ENCODE results near the gene BAX. TPM values are rescaled to one million over a fixed set of nuclear protein-coding genes. Genes with fewer than 3 reads are reported as not detected.
A peak's percentile ranks its signal among the peaks of the same experiment; 100 is the strongest.

The BAX gene
- total and polyA plus RNA-seq, 2 of the 13 experiments (the other 11 are each of a cell fraction or from before 2014, with no cell fraction given) = 139 to 176 TPM

DNA sequence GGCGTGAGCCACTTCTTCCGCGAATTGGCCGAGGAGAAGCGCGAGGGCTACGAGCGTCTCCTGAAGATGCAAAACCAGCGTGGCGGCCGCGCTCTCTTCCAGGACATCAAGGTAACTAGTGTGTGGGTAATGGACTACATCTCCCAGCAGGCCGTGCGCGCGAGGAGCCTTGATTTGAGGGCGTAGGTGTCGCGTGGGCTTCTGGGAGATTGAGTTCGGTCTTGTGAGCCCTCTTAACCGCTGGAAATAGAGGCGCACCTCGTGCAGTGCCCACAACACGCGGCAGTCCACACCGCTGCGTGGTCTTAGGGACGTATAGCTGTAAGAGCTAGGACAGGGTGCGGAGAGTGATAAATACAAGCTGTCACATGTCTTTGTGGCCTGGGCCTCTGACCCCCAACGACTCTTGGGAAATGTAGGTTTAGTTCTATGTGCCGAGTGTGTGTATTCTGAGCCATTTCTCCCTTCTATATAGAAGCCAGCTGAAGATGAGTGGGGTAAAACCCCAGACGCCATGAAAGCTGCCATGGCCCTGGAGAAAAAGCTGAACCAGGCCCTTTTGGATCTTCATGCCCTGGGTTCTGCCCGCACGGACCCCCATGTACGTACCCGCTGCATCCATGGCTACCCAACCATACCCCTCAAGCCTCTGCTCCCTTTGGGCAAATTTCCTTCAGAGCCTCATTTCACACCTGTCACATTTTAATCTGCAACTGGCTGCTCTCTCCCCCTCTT is 11.3 kb downstream of the BAX start (continued):
- TF ChIP-seq, protein P1, sequence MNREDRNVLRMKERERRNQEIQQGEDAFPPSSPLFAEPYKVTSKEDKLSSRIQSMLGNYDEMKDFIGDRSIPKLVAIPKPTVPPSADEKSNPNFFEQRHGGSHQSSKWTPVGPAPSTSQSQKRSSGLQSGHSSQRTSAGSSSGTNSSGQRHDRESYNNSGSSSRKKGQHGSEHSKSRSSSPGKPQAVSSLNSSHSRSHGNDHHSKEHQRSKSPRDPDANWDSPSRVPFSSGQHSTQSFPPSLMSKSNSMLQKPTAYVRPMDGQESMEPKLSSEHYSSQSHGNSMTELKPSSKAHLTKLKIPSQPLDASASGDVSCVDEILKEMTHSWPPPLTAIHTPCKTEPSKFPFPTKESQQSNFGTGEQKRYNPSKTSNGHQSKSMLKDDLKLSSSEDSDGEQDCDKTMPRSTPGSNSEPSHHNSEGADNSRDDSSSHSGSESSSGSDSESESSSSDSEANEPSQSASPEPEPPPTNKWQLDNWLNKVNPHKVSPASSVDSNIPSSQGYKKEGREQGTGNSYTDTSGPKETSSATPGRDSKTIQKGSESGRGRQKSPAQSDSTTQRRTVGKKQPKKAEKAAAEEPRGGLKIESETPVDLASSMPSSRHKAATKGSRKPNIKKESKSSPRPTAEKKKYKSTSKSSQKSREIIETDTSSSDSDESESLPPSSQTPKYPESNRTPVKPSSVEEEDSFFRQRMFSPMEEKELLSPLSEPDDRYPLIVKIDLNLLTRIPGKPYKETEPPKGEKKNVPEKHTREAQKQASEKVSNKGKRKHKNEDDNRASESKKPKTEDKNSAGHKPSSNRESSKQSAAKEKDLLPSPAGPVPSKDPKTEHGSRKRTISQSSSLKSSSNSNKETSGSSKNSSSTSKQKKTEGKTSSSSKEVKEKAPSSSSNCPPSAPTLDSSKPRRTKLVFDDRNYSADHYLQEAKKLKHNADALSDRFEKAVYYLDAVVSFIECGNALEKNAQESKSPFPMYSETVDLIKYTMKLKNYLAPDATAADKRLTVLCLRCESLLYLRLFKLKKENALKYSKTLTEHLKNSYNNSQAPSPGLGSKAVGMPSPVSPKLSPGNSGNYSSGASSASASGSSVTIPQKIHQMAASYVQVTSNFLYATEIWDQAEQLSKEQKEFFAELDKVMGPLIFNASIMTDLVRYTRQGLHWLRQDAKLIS (CRISPR knock-in tag; IDR thresholded peaks at IDR 0.05) = peak; percentile 12; the same call in 1 of the 2 replicates
- TF ChIP-seq ZNF772 (CRISPR knock-in tag; IDR thresholded peaks at IDR 0.05) (0 out of 2 replicates have a peak, but pooled peaks have one; percentile 21), U2AF1 (optimal IDR thresholded peaks at IDR 0.05; ENCODE audit: low read depth, low read length) (no peak), CBX5 (CRISPR knock-in tag; IDR thresholded peaks at IDR 0.05; ENCODE audit: borderline replicate concordance) (0 out of 2 replicates have a peak, but pooled peaks have one; percentile 27), KDM5A (IDR thresholded peaks at IDR 0.05; ENCODE audit: borderline replicate concordance, low read length) (peak; percentile 65), ZNF547 (CRISPR knock-in tag; IDR thresholded peaks at IDR 0.05) (peak; percentile 75; the same call in 1 of the 2 replicates), HCFC1 (IDR thresholded peaks at IDR 0.05; ENCODE audit: low read depth, low read length) (peak; percentile 83), GATAD1 (CRISPR knock-in tag; IDR thresholded peaks at IDR 0.05) (peak; percentile 22; the same call in 1 of the 2 replicates), SRSF4 (IDR thresholded peaks at IDR 0.05; ENCODE audit: low read depth, low read length, poor library complexity, severe bottlenecking) (peak; percentile 65), ZNF451 (CRISPR knock-in tag; IDR thresholded peaks at IDR 0.05) (0 out of 2 replicates have a peak, but pooled peaks have one; percentile 34), PRMT3 (CRISPR knock-in tag; IDR thresholded peaks at IDR 0.05; ENCODE audit: borderline replicate concordance, low read depth) (0 out of 2 replicates have a peak, but pooled peaks have one; percentile 21)
- TF ChIP-seq, protein P2, sequence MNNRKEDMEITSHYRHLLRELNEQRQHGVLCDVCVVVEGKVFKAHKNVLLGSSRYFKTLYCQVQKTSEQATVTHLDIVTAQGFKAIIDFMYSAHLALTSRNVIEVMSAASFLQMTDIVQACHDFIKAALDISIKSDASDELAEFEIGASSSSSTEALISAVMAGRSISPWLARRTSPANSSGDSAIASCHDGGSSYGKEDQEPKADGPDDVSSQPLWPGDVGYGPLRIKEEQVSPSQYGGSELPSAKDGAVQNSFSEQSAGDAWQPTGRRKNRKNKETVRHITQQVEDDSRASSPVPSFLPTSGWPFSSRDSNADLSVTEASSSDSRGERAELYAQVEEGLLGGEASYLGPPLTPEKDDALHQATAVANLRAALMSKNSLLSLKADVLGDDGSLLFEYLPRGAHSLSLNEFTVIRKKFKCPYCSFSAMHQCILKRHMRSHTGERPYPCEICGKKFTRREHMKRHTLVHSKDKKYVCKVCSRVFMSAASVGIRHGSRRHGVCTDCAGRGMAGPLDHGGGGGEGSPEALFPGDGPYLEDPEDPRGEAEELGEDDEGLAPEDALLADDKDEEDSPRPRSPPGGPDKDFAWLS (CRISPR knock-in tag; IDR thresholded peaks at IDR 0.05; ENCODE audit: borderline replicate concordance) = 0 out of 2 replicates have a peak, but pooled peaks have one; percentile 5
- TF ChIP-seq, protein P3, sequence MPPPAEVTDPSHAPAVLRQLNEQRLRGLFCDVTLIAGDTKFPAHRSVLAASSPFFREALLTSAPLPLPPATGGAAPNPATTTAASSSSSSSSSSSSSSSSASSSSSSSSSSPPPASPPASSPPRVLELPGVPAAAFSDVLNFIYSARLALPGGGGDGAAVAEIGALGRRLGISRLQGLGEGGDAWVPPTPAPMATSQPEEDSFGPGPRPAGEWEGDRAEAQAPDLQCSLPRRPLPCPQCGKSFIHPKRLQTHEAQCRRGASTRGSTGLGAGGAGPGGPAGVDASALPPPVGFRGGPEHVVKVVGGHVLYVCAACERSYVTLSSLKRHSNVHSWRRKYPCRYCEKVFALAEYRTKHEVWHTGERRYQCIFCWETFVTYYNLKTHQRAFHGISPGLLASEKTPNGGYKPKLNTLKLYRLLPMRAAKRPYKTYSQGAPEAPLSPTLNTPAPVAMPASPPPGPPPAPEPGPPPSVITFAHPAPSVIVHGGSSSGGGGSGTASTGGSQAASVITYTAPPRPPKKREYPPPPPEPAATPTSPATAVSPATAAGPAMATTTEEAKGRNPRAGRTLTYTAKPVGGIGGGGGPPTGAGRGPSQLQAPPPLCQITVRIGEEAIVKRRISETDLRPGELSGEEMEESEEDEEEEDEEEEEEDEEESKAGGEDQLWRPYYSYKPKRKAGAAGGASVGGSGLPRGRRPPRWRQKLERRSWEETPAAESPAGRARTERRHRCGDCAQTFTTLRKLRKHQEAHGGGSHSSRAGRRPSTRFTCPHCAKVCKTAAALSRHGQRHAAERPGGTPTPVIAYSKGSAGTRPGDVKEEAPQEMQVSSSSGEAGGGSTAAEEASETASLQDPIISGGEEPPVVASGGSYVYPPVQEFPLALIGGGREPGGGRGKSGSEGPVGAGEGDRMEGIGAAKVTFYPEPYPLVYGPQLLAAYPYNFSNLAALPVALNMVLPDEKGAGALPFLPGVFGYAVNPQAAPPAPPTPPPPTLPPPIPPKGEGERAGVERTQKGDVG (CRISPR knock-in tag; IDR thresholded peaks at IDR 0.05; ENCODE audit: borderline replicate concordance) = peak; percentile 15; the same call in 1 of the 2 replicates
- TF ChIP-seq, protein P4, sequence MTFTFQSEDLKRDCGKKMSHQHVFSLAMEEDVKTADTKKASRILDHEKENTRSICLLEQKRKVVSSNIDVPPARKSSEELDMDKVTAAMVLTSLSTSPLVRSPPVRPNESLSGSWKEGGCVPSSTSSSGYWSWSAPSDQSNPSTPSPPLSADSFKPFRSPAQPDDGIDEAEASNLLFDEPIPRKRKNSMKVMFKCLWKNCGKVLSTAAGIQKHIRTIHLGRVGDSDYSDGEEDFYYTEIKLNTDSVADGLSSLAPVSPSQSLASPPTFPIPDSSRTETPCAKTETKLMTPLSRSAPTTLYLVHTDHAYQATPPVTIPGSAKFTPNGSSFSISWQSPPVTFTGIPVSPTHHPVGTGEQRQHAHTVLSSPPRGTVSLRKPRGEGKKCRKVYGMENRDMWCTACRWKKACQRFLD (CRISPR knock-in tag; IDR thresholded peaks at IDR 0.05; ENCODE audit: borderline replicate concordance) = 0 out of 2 replicates have a peak, but pooled peaks have one; percentile 25
- TF ChIP-seq, protein P5, sequence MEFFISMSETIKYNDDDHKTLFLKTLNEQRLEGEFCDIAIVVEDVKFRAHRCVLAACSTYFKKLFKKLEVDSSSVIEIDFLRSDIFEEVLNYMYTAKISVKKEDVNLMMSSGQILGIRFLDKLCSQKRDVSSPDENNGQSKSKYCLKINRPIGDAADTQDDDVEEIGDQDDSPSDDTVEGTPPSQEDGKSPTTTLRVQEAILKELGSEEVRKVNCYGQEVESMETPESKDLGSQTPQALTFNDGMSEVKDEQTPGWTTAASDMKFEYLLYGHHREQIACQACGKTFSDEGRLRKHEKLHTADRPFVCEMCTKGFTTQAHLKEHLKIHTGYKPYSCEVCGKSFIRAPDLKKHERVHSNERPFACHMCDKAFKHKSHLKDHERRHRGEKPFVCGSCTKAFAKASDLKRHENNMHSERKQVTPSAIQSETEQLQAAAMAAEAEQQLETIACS (CRISPR knock-in tag; IDR thresholded peaks at IDR 0.05) = 0 out of 2 replicates have a peak, but pooled peaks have one; percentile 25
